Heart left ventricle (tissue), 13 donors: ENCODE data around the gene NADSYN1.

Experiments
- CTCF ChIP-seq, 12 donors: fragments of 200-600 bp; sonication (generic) in 4 of 12; IDR thresholded peaks; one replicate each; pipeline versions ENCODE4 v1.5.0 to v1.8.0; 2018 to 2022; ENCODE audit warnings: antibody characterized with exemption in 12 of 12, mild to moderate bottlenecking in 5 of 12
- POLR2A ChIP-seq, 2 donors: fragments of 450-650 bp; IDR thresholded peaks; one replicate each; pipeline ENCODE4 v1.6.1; 2017; ENCODE audit warnings: antibody characterized with exemption in 2 of 2, mild to moderate bottlenecking in 2 of 2, moderate library complexity in 2 of 2
- donor health status: ischemic (EF 13 %, LVEDD 7.1; RV severe dilation, severe dysfunction).
- donor health status: DM: no; HTN: yes; CAD: no.
- donor health status: DM: no; HTN: no; CAD: no.
- donor health status: ischemic (EF 25% LVEDD 6.9; RV normal size, moderate dysfunction).
- donor health status: ischemic (EF 25% LVEDD 5.7; RV mildly dilated, moderate dysfunction).
- donor health status: ischemic (EF 35%, LVEDD 5.7; RV mildly dilated, moderate dysfunction).
- donor health status: nonischemic (EF 11% LVEDD 7.7; RV severe dilation, severe dysfunction).
- donor health status: DM: yes; HTN: yes; CAD: no.
- donor health status: PGD.
- donor health status: ischemic (EF 29% LVEDD 5.4; RV normal size, mild dysfunction).
- donor health status: nonischemic (EF 23%, LVEDD 6.1; RV moderate dilation, normal function).

GRCh38 chr11:71527576-71528210, 74.7 kb downstream of the NADSYN1 start:
- TF ChIP-seq CTCF (IDR thresholded peaks at IDR 0.05): no peak
- no peak for TF ChIP-seq POLR2A (IDR thresholded peaks at IDR 0.05)
